HG03521 (cell line): Measurements from ENCODE around the gene GDF7.

ENCODE experiments used
- ATAC-seq: cut with Tn5 transposase; IDR thresholded peaks from one replicate; pipeline ENCODE4 v1.9.1; 2021; ENCODE audit warnings: mild to moderate bottlenecking, moderate library complexity; ENCODE audit not compliant: unreplicated experiment

GDF7 gene

GRCh38 chr2:20643060-20643459 is 23.9 kb upstream of the GDF7 start:
- no peak for ATAC-seq

- no peak for ATAC-seq
Measured at GRCh38 chr2:20643826-20644225, 23.1 kb upstream of the GDF7 start.

GRCh38 chr2:20645301-20645701 is 21.6 kb upstream of the GDF7 start:
- ATAC-seq = no peak

GRCh38 chr2:20645761-20646160 is 21.2 kb upstream of the GDF7 start:
- no peak for ATAC-seq

GRCh38 chr2:20646446-20646845 is 20.5 kb upstream of the GDF7 start:
- no peak for ATAC-seq

GRCh38 chr2:20647211-20647610 is 19.7 kb upstream of the GDF7 start:
- no peak for ATAC-seq

GRCh38 chr2:20647738-20648137 is 19.2 kb upstream of the GDF7 start:
- no peak for ATAC-seq

GRCh38 chr2:20648206-20648605 is 18.7 kb upstream of the GDF7 start:
- ATAC-seq = no peak

- ATAC-seq = no peak
Measured at GRCh38 chr2:20648831-20649230, 18.1 kb upstream of the GDF7 start.

- no peak for ATAC-seq
Measured at GRCh38 chr2:20649576-20649975, 17.4 kb upstream of the GDF7 start.

GRCh38 chr2:20649976-20650375 is 17.0 kb upstream of the GDF7 start:
- ATAC-seq = no peak

GRCh38 chr2:20650393-20650876 is 16.5 kb upstream of the GDF7 start:
- peak; percentile 2 for ATAC-seq

- ATAC-seq = peak; percentile 96
Measured at GRCh38 chr2:20650877-20651730, 15.8 kb upstream of the GDF7 start, which contains the start of gene HS1BP3. Gene HS1BP3 (minus strand): TSS chr2:20651098. CDS start chr2:20651063, 35 bp downstream.

- no peak for ATAC-seq
Measured at GRCh38 chr2:20651731-20652099, 15.2 kb upstream of the GDF7 start.

- no peak for ATAC-seq
Measured at GRCh38 chr2:20652141-20652540, 14.8 kb upstream of the GDF7 start.

- ATAC-seq = no peak
Measured at GRCh38 chr2:20652673-20653575, 14.0 kb upstream of the GDF7 start.

GRCh38 chr2:20653695-20654534 is 13.0 kb upstream of the GDF7 start:
- no peak for ATAC-seq

GRCh38 chr2:20654535-20654813 is 12.5 kb upstream of the GDF7 start:
- no peak for ATAC-seq

GRCh38 chr2:20656561-20656960 is 10.4 kb upstream of the GDF7 start:
- ATAC-seq = no peak

GRCh38 chr2:20657522-20658235 is 9.3 kb upstream of the GDF7 start:
- no peak for ATAC-seq
